H1 (cell line): ENCODE results near the gene FAM53B. TPM values are rescaled to one million over a fixed set of nuclear protein-coding genes. Genes with fewer than 3 reads are reported as not detected.

Experiments used
- ATF2 ChIP-seq: IDR thresholded peaks from 2 replicates; pipeline ENCODE4 v1.6.1; 2012; ENCODE audit warnings: low read length, inconsistent platforms
- CBX5 ChIP-seq: fragments of 300-800, 300-1000 bp; sonication (generic); IDR thresholded peaks from 2 replicates; pipeline ENCODE4 v1.7.1; 2016; ENCODE audit warnings: antibody characterized with exemption, low read length, low read depth
- CBX8 ChIP-seq: fragments of 300-800, 300-1000 bp; sonication (generic); IDR thresholded peaks from 2 replicates; pipeline ENCODE4 v1.7.1; 2016; ENCODE audit warnings: low read depth, low read length, borderline replicate concordance
- CHD7 ChIP-seq: fragments of 300-600 bp; sonication (generic); IDR thresholded peaks from 2 replicates; pipeline ENCODE4 v1.7.1; 2012; ENCODE audit warnings: low read length, moderate library complexity, mild to moderate bottlenecking, inconsistent platforms; ENCODE audit not compliant: insufficient replicate concordance
- EGR1 ChIP-seq: IDR thresholded peaks from 2 replicates; pipeline ENCODE4 v1.6.1; 2011; ENCODE audit warnings: low read depth, low read length, borderline replicate concordance
- EZH2 ChIP-seq: fragments of 200-600 bp; sonication (generic); IDR thresholded peaks from 2 replicates; pipeline ENCODE4 v1.7.1; 2012; ENCODE audit warnings: low read depth, mild to moderate bottlenecking, moderate library complexity, low read length, inconsistent platforms; ENCODE audit not compliant: severe bottlenecking
- MAX ChIP-seq: IDR thresholded peaks from 2 replicates; pipeline ENCODE4 v1.6.1; 2012; ENCODE audit warnings: inconsistent platforms
- TAF7 ChIP-seq: optimal IDR thresholded peaks from 2 replicates; pipeline ENCODE3; 2011; ENCODE audit warnings: low read depth, mild to moderate bottlenecking, inconsistent platforms, low read length, moderate library complexity, borderline replicate concordance
- ZNF274 ChIP-seq: IDR thresholded peaks from 2 replicates; pipeline ENCODE4 v1.7.0; 2012; ENCODE audit warnings: low read length, borderline replicate concordance; ENCODE audit errors: extremely low read depth
- polyA plus RNA-seq, 7 experiments: library from polyadenylated mRNA; depleted of rRNA in 3 of 7; stranded (reverse) in 5 of 7; unstranded in 2 of 7; fragments of >200 nt in 5 of 7; fragments of 200-250 nt in 2 of 7; gene quantifications; 1 replicate in 5 of 7; 2 replicates in 1 of 7; 4 replicates in 1 of 7; pipeline versions ENCODE4 v1.2.1 to v1.2.3, GENCODE V29; 2011 to 2013; ENCODE audit warnings: missing spikeins in 2 of 7, mixed read lengths in 2 of 7
- total RNA-seq: library from RNA; stranded (reverse); fragmentation: NEBNext Ultra II Directional; extraction: Animal tissue kit (Norgen Biotek cat#: 25700); gene quantifications from 2 replicates; pipeline ENCODE4 v1.2.1, GENCODE V29; 2021

Gene FAM53B
- total and polyA plus RNA-seq, 2 of the 8 experiments (the other 6 are each of a cell fraction or from before 2014, with no cell fraction given), result 5.3 to 14.4 TPM

GRCh38 chr10:124629415-124629814 is 114.8 kb downstream of the FAM53B start (continued):
- no peak for TF ChIP-seq CHD7
- TF ChIP-seq TAF7, result no peak
- TF ChIP-seq CBX5, result no peak
- TF ChIP-seq CBX8, result no peak
- TF ChIP-seq EGR1, result no peak
- no peak for TF ChIP-seq EZH2
- no peak for TF ChIP-seq ZNF274
- no peak for TF ChIP-seq MAX
- TF ChIP-seq ATF2, result no peak
